Activated CD8-positive, alpha-beta memory T cell treated with anti-CD3 and anti-CD28 coated beads, Interleukin-2, amount 50 U/mL, for 24 hours (primary cell): ENCODE measurements around the gene CCDC60.

Experiments
- DNase-seq: peaks from one replicate; pipeline ENCODE4 v3.0.0-alpha.2; 2020; ENCODE audit errors: extremely low read depth

Gene CCDC60

GRCh38 chr12:119540476-119540875 lies 205.9 kb downstream of the CCDC60 start:
- DNase-seq: no peak

- DNase-seq: peak; percentile 4
Measured at GRCh38 chr12:119544765-119545625, 210.5 kb downstream of the CCDC60 start.

GRCh38 chr12:119546340-119546739 lies 211.8 kb downstream of the CCDC60 start:
- DNase-seq: no peak

- DNase-seq: no peak
Measured at GRCh38 chr12:119547001-119547400, 212.5 kb downstream of the CCDC60 start.

- DNase-seq: no peak
Measured at GRCh38 chr12:119556854-119557253, 222.3 kb downstream of the CCDC60 start.

- no peak for DNase-seq
Measured at GRCh38 chr12:119565404-119565803, 230.9 kb downstream of the CCDC60 start.

- DNase-seq: no peak
Measured at GRCh38 chr12:119570771-119571170, 236.2 kb downstream of the CCDC60 start.

- DNase-seq: no peak
Measured at GRCh38 chr12:119573086-119573485, 238.6 kb downstream of the CCDC60 start.

- no peak for DNase-seq
Measured at GRCh38 chr12:119574255-119574654, 239.7 kb downstream of the CCDC60 start.

GRCh38 chr12:119576118-119576810 lies 241.7 kb downstream of the CCDC60 start:
- DNase-seq: no peak

GRCh38 chr12:119576915-119577314 lies 242.4 kb downstream of the CCDC60 start:
- DNase-seq: no peak

GRCh38 chr12:119578112-119578511 lies 243.6 kb downstream of the CCDC60 start:
- DNase-seq: no peak

- no peak for DNase-seq
Measured at GRCh38 chr12:119589097-119589496, 254.6 kb downstream of the CCDC60 start.

GRCh38 chr12:119589634-119590033 lies 255.1 kb downstream of the CCDC60 start:
- no peak for DNase-seq
